Endometrial microvascular endothelial cells (primary cell): ENCODE data around the gene ARHGAP45. TPM values are rescaled to one million over a fixed set of nuclear protein-coding genes. Genes with fewer than 3 reads are reported as not detected.
"Not testable (repeated sequence)": the region's sequence is repeated elsewhere in the genome, so short reads cannot be mapped to it uniquely, and the experiment has no call there.

ENCODE experiments used
- in situ Hi-C: cut with HindIII; loops from 2 replicates; pipeline ENCODE4 v1.10.0; 2017; ENCODE audit warnings: low sequenced_read_pairs, low pct_unique_long_range_greater_than_20kb; ENCODE audit errors: inconsistent ontology term
- total RNA-seq: library from RNA; depleted of rRNA; stranded (reverse); fragments of >200 nt; gene quantifications from one replicate; pipeline ENCODE4 v1.2.3, GENCODE V29; 2015; ENCODE audit errors: inconsistent ontology term

The ARHGAP45 gene
- total RNA-seq, 1 donor from 2014 or later = 14.0 TPM

- in situ Hi-C loops = no loop called here
These were observed 57.1 kb downstream of the ARHGAP45 start for GRCh38 chr19:1123885-1124677.

- in situ Hi-C loops = no loop called here
These were observed 58.9 kb downstream of the ARHGAP45 start for GRCh38 chr19:1125601-1126467.

- in situ Hi-C loops = no loop called here
These were observed 60.2 kb downstream of the ARHGAP45 start for GRCh38 chr19:1126984-1127760.

DNA sequence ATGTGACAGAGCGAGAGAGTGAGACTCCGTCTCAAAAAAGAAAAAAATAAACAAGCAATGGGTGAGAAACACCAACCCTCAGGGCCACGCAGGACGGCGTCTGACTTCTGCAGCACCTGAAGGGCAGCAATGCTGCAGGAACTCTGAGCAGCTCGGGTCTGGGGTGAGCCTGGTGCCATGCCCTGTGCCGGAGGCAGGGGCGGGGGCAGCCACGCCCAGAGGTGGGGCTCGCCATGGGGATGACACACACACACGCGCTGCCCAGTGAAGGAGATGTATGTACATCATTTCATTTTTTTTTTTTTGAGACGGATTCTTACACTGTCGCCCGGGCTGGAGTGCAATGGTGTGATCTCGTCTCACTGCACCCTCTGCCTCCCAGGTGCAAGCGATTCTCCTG, 61.1 kb downstream of the ARHGAP45 start:
- in situ Hi-C loops = no loop called here

GRCh38 chr19:1129084-1129483, 62.1 kb downstream of the ARHGAP45 start:
- in situ Hi-C loops = not testable (repeated sequence)

GRCh38 chr19:1129535-1129934, 62.6 kb downstream of the ARHGAP45 start:
- in situ Hi-C loops = no loop called here

GRCh38 chr19:1130771-1131717, 64.1 kb downstream of the ARHGAP45 start:
- in situ Hi-C loops = no loop called here

DNA sequence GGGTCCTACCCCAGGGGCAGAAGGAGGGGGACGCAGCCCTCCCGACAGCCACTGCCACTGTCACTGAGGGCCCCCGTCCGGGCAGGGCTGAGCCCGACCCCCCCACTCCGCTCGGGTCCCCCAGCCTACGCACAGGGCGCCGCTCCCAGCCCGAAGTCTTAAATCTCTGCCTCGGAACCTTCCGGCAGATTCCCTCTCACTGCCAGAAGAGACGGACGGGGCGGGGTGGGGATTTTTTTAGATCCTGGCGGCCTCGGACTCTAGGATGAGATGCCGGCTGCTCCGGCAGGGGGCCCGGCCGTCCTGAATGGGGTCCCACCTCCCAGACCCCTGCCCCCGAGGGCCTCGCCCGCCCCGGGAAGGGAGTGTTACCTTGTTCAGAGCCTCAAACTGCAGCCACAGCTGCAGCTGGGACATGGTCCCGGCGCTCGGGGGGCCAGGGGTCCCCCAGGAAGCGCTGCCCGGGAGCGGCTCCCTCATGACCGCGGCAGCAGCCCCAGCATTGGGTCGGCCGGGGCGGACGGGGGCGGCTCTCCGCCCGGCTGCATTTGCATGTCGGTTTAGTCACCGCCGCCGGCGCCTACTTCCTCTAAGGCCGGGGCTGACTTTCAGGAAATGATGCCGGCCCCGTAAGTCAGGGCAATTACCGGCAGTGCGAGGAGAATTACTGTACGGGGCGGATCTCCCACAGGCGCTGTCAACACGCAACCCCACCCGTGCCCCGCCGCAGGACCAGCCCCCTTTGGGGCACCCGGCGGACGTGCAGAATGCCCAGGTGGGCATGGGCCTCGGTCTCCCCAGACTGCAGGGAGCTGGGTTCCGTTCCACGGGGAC, 65.0 kb downstream of the ARHGAP45 start:
- in situ Hi-C loops = no loop called here

- in situ Hi-C loops = no loop called here
These were observed 65.8 kb downstream of the ARHGAP45 start for GRCh38 chr19:1132552-1133383.

GRCh38 chr19:1133471-1133929, 66.5 kb downstream of the ARHGAP45 start:
- in situ Hi-C loops = no loop called here

DNA sequence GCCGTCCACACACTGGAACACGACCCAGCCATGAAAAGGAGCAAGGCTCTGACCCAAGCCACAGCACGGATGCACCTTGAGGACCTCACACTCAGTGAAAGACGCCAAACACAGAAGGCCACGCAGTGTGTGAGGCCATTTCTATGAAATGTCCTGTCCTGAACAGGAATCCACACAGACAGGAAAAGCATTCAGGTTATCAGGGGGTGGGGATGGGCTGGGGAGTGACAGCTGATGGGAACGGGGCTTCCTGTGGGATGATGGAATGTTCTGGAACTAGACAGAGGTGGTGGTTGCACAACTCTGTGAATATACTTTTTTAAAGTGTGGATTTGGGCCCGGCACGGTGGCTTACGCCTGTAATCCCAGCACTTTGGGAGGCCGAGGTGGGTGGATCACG, 67.5 kb downstream of the ARHGAP45 start:
- in situ Hi-C loops = no loop called here

DNA sequence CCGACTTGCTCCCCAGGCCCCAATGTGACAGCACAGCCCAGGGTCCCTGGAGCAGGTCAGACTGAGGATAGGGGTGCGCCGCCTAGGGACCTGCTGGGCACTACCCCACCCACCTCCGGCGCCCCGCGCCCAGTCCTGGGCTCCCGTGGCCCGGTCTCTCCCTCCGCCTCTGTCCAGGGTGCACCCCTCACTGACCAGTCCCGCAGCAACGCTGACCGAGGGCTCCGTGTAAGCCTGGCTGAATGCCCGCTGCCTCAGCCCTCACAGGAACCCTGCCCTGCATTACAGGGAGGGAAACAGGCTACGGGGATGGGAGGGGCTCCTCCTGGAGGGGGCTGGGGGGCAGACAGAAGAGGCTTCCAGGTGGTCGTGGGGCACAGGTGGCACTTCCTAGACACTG, 68.5 kb downstream of the ARHGAP45 start:
- in situ Hi-C loops = no loop called here

DNA sequence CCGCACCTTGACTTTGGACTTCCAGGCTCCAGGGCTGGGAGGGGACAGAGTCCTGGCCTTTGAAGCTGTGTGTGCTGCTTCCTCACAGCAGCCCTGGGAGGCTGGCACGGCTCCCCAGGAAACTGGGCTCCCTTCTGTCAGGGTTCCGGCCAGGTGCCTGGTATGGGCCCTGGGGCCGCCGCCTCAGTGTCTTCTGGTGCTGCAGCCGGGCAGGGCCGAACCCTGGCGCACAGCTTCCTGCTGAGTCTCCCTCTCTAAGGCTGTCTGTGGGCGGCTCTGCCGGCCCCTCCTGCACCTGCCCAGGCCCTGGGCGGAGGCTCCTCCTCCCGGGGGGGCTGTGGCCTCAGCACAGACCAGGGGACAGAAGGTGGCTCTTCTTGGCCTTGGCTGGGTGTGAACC, 69.2 kb downstream of the ARHGAP45 start:
- in situ Hi-C loops = no loop called here
